Measurements from ENCODE around the gene DEFB118.

The DEFB118 gene

GRCh38 chr20:31415653-31416052 is 47.3 kb downstream of the DEFB118 start:
- Mint-ChIP-seq H3K9me3 (peaks cover 2 to 5% of the 10 kb centered on the region in 2 donors), H3K27ac (no peak overlapping the region), H3K4me1 (no peaks in the 10 kb centered on the region), H3K36me3 (no peaks in the 10 kb centered on the region), H3K27me3 (peaks cover 6 to 7% of the 10 kb centered on the region in 2 donors), H3K4me3 (no peak overlapping the region)
- ATAC-seq (replicated peaks) (no peak), DNase-seq (no peak)

- H3K36me3 Mint-ChIP-seq = no peaks in the 10 kb centered on the region
- DNase-seq (no peak), ATAC-seq (replicated peaks) (no peak)
- peaks cover 6 to 7% of the 10 kb centered on the region in 2 donors for H3K27me3 Mint-ChIP-seq
- H3K4me1 Mint-ChIP-seq = no peaks in the 10 kb centered on the region
- no peak overlapping the region for H3K4me3 Mint-ChIP-seq
- H3K9me3 Mint-ChIP-seq = peaks cover 2 to 5% of the 10 kb centered on the region in 2 donors
- no peak overlapping the region for H3K27ac Mint-ChIP-seq
These were observed 49.9 kb downstream of the DEFB118 start for GRCh38 chr20:31418307-31418706.

All from stimulated activated naive B cell treated with anti-CD40 and anti-IgM and Interleukin-4, amounts not matched to agents 10 μg/mL and 1 μg/mL and 100 μg/mL, for 72 hours (primary cell).